Pancreas (tissue), 10 donors: Measurements from ENCODE around the gene ZBTB16. TPM values are rescaled to one million over a fixed set of nuclear protein-coding genes. Genes with fewer than 3 reads are reported as not detected.

Experiments used
- ATAC-seq, 4 donors: fragments of 200-7000 bp; cut with Tn5 transposase; one replicate each; pipeline versions ENCODE4 v1.8.0 to v1.9.1; 2020; ENCODE audit warnings: mild to moderate bottlenecking in 4 of 4, moderate library complexity in 4 of 4
- DNase-seq, 6 donors: peaks; one replicate each; pipeline ENCODE4 v3.0.0-alpha.2; 2020
- FAIRE-seq: peaks from 2 replicates; lab custom pipeline; 2012; peaks lifted over from hg19 to GRCh38; lab: Jason Lieb, UNC
- H3K27ac ChIP-seq, 4 donors: fragments of 200-600 bp; sonication (generic); 1 replicate in 3 of 4; 2 replicates in 1 of 4; pipeline versions ENCODE4 v1.5.0 to v1.8.0; 2020
- H3K27me3 ChIP-seq, 4 donors: fragments of 200-600 bp; one replicate each; pipeline ENCODE4 v1.8.0; 2021
- H3K36me3 ChIP-seq, 3 donors: fragments of 200-600 bp; sonication (generic) in 1 of 3; one replicate each; pipeline versions ENCODE4 v1.5.0 to v1.8.0; 2020 to 2021
- H3K4me1 ChIP-seq, 3 donors: fragments of 200-600 bp; one replicate each; pipeline ENCODE4 v1.8.0; 2021
- H3K4me3 ChIP-seq, 4 donors: fragments of 200-600 bp; sonication (generic) in 2 of 4; one replicate each; pipeline versions ENCODE4 v1.5.0 to v1.8.0; 2020 to 2021
- H3K9me3 ChIP-seq, 4 donors: fragments of 200-600 bp; one replicate each; pipeline ENCODE4 v1.8.0; 2021
- WGBS, 2 donors: extraction: QIAGEN DNeasy Blood & Tissue Kit; methylation state at CpG; one replicate each; pipeline ENCODE4 v1.1.7; 2013; 5-methylcytosine and 5-hydroxymethylcytosine counted together
- intact Hi-C, 3 donors: fragments of 100-400 bp; cut with DNase I; formaldehyde crosslinking; loops; one replicate each; pipeline versions ENCODE4 v1.11.1 to v1.14.2; 2022
- polyA plus RNA-seq, 2 donors: library from polyadenylated mRNA; stranded (reverse); fragments of 200-250 nt; gene quantifications; one replicate each; pipeline ENCODE4 v1.2.3, GENCODE V29; 2013
- total RNA-seq, 6 donors: library from RNA; stranded (reverse); fragmentation: NEBNext Ultra II Directional in 4 of 6; extraction: Animal tissue kit (Norgen Biotek cat#: 25700) in 4 of 6; gene quantifications; one replicate each; pipeline versions ENCODE4 v1.2.1 to v1.2.4, GENCODE V29; 2021 to 2023
- TF ChIP-seq, protein P1 (sequence below), 4 donors: fragments of 200-600 bp; sonication (generic) in 3 of 4; IDR thresholded peaks; one replicate each; pipeline versions ENCODE4 v1.5.0 to v1.8.0; 2021; ENCODE audit warnings: antibody characterized with exemption in 4 of 4
- donor health status: healthy with polysubstance abuse.
- donor health status: DM: no; HTN: no; CAD: no; lungs with moderate emphysema.
- donor health status: DM: no; HTN: no; CAD: no.
- donor health status: control.
- donor health status: control.
- donor health status: Bipolar disorder and iron deficiency.
- donor health status: DM: yes; HTN: yes; CAD: no.
- donor health status: DM: no; HTN: no; CAD: no.
- donor health status: DM: no; HTN: no; CAD: no.
- donor health status: DM: yes; HTN: yes; CAD: no.

Gene ZBTB16
- total and polyA plus RNA-seq, 8 donors, result 8.1 to 76.4 (median 42.3) TPM

GRCh38 chr11:114215428-114215827 is 155.9 kb downstream of the ZBTB16 start:
- no peak for DNase-seq
- ATAC-seq, result no peak
- Histone ChIP-seq H3K36me3 (no peaks in the 10 kb centered on the region), H3K9me3 (no peaks in the 10 kb centered on the region), H3K27ac (no peak overlapping the region), H3K4me3 (no peak overlapping the region), H3K4me1 (peaks cover 0 to 24% (median 12%) of the 10 kb centered on the region in 3 donors), H3K27me3 (no peaks in the 10 kb centered on the region)
- WGBS, 2 donors, result 94 to 100% methylated on average over 3 of the region's 3 CpGs
- no peak for FAIRE-seq
- TF ChIP-seq, protein P1, sequence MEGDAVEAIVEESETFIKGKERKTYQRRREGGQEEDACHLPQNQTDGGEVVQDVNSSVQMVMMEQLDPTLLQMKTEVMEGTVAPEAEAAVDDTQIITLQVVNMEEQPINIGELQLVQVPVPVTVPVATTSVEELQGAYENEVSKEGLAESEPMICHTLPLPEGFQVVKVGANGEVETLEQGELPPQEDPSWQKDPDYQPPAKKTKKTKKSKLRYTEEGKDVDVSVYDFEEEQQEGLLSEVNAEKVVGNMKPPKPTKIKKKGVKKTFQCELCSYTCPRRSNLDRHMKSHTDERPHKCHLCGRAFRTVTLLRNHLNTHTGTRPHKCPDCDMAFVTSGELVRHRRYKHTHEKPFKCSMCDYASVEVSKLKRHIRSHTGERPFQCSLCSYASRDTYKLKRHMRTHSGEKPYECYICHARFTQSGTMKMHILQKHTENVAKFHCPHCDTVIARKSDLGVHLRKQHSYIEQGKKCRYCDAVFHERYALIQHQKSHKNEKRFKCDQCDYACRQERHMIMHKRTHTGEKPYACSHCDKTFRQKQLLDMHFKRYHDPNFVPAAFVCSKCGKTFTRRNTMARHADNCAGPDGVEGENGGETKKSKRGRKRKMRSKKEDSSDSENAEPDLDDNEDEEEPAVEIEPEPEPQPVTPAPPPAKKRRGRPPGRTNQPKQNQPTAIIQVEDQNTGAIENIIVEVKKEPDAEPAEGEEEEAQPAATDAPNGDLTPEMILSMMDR (IDR thresholded peaks at IDR 0.05), result no peak
- intact Hi-C loops, result no loop called here

GRCh38 chr11:114215871-114216795 is 156.6 kb downstream of the ZBTB16 start:
- intact Hi-C loops, result no loop called here
- no peaks in the 10 kb centered on the region for H3K9me3 ChIP-seq
- H3K27me3 ChIP-seq, result no peaks in the 10 kb centered on the region
- DNase-seq, result no peak
- WGBS, 2 donors, result 75 to 80% methylated on average over 6 of the region's 6 CpGs
- H3K27ac ChIP-seq, result no peak overlapping the region
- TF ChIP-seq, protein P1 (IDR thresholded peaks at IDR 0.05), result no peak
- peaks cover 0 to 25% (median 8%) of the 10 kb centered on the region in 3 donors for H3K4me1 ChIP-seq
- no peaks in the 10 kb centered on the region for H3K36me3 ChIP-seq
- H3K4me3 ChIP-seq, result no peak overlapping the region
- peak in 2 of 4 donors; percentile 38 to 55 for ATAC-seq
- FAIRE-seq, result no peak

DNA sequence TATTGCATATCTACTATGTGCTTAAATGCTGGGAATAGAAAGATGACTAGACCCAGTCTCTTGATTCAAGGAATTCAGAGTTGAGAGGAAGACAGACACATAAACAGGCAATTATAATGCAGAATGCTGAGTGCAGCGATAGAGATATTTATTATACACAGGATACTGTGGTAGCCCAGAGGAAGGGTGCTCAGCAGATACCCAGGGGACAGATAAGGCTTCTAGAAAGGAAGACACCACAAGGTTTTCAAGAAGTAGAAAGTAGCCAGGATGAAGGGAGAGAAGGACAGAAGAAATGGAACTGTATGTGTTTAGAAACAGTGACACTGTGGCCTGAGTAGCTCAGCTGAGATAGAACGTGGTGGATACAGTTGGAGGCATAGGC is 157.3 kb downstream of the ZBTB16 start:
- no peak for DNase-seq
- TF ChIP-seq, protein P1 (IDR thresholded peaks at IDR 0.05), result no peak
- FAIRE-seq, result no peak
- H3K27ac ChIP-seq, result no peak overlapping the region
- no peaks in the 10 kb centered on the region for H3K36me3 ChIP-seq
- H3K4me1 ChIP-seq, result peaks cover 0 to 25% (median 8%) of the 10 kb centered on the region in 3 donors
- WGBS, 2 donors, result 94 to 96% methylated on average over 2 of the region's 2 CpGs
- no peak for ATAC-seq
- H3K9me3 ChIP-seq, result no peaks in the 10 kb centered on the region
- intact Hi-C loops, result no loop called here
- H3K4me3 ChIP-seq, result no peak overlapping the region
- H3K27me3 ChIP-seq, result no peaks in the 10 kb centered on the region

DNA sequence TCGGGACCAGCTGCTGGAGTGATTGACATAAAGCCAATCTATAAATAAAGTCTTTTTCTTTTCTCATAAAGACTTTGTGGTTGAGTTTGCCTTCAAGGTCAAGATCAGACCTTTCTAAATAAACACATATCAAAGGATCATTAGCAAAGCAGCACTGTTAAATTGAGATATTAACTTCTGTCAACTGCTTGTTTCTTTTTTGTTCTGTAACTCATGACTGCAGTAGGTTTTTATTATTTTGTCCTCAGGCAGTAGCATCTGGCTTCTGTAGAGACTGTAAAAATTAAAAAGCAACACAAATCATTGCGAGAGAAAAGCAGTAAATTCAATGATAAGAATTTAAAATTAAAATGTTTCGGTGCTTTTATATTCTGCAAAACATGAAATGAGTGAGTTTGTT is 159.0 kb downstream of the ZBTB16 start:
- no peak for DNase-seq
- FAIRE-seq, result no peak
- TF ChIP-seq, protein P1 (IDR thresholded peaks at IDR 0.05), result no peak
- Histone ChIP-seq H3K4me1 (peaks cover 0 to 25% (median 8%) of the 10 kb centered on the region in 3 donors), H3K36me3 (peaks cover 0 to 6% (median 0%) of the 10 kb centered on the region in 3 donors), H3K4me3 (no peak overlapping the region), H3K9me3 (no peaks in the 10 kb centered on the region), H3K27ac (no peak overlapping the region), H3K27me3 (no peaks in the 10 kb centered on the region)
- intact Hi-C loops, result no loop called here
- 76 to 83% methylated on average over 3 of the region's 3 CpGs for WGBS, 2 donors
- ATAC-seq, result no peak
